ENCODE measurements around the gene GLT1D1. TPM values are rescaled to one million over a fixed set of nuclear protein-coding genes. Genes with fewer than 3 reads are reported as not detected.
"Not testable (repeated sequence)": the region's sequence is repeated elsewhere in the genome, so short reads cannot be mapped to it uniquely, and the experiment has no call there.

The GLT1D1 gene
- total RNA-seq, 1 donor from 2014 or later: 0.44 TPM

- Mint-ChIP-seq H3K4me3 (ENCODE audit: unreplicated experiment) (no peak overlapping the region), H3K36me3 (ENCODE audit: low read depth, unreplicated experiment) (no peaks in the 10 kb centered on the region)
- no peak for TF ChIP-seq CTCF (IDR thresholded peaks at IDR 0.05; ENCODE audit: unreplicated experiment)
Measured at GRCh38 chr12:128827724-128828123, 25.6 kb upstream of the GLT1D1 start.

GRCh38 chr12:128829861-128830504 is 23.3 kb upstream of the GLT1D1 start:
- DNase-seq (ENCODE audit: low spot score): no peak
- Mint-ChIP-seq H3K27ac (ENCODE audit: unreplicated experiment) (no peak overlapping the region), H3K36me3 (ENCODE audit: low read depth, unreplicated experiment) (no peaks in the 10 kb centered on the region), H3K9me3 (ENCODE audit: unreplicated experiment) (peaks cover 13% of the 10 kb centered on the region), H3K4me3 (ENCODE audit: unreplicated experiment) (no peak overlapping the region), H3K4me1 (ENCODE audit: unreplicated experiment) (no peaks in the 10 kb centered on the region), H3K27me3 (ENCODE audit: unreplicated experiment) (no peaks in the 10 kb centered on the region)
- TF ChIP-seq CTCF (IDR thresholded peaks at IDR 0.05; ENCODE audit: unreplicated experiment): no peak

More at GRCh38 chr12:128827724-128828123, 25.6 kb upstream of the GLT1D1 start:
- H3K27me3 Mint-ChIP-seq (ENCODE audit: unreplicated experiment): no peaks in the 10 kb centered on the region
- H3K9me3 Mint-ChIP-seq (ENCODE audit: unreplicated experiment): peaks cover 18% of the 10 kb centered on the region
- no peak for DNase-seq (ENCODE audit: low spot score)
- H3K27ac Mint-ChIP-seq (ENCODE audit: unreplicated experiment): no peak overlapping the region
- no peaks in the 10 kb centered on the region for H3K4me1 Mint-ChIP-seq (ENCODE audit: unreplicated experiment)

- Mint-ChIP-seq H3K4me1 (ENCODE audit: unreplicated experiment) (no peaks in the 10 kb centered on the region), H3K27ac (ENCODE audit: unreplicated experiment) (no peak overlapping the region), H3K9me3 (ENCODE audit: unreplicated experiment) (peaks cover 12% of the 10 kb centered on the region), H3K36me3 (ENCODE audit: low read depth, unreplicated experiment) (no peaks in the 10 kb centered on the region), H3K27me3 (ENCODE audit: unreplicated experiment) (no peaks in the 10 kb centered on the region), H3K4me3 (ENCODE audit: unreplicated experiment) (no peak overlapping the region)
- no peak for TF ChIP-seq CTCF (IDR thresholded peaks at IDR 0.05; ENCODE audit: unreplicated experiment)
- no peak for DNase-seq (ENCODE audit: low spot score)
Measured at GRCh38 chr12:128830505-128830893, 22.8 kb upstream of the GLT1D1 start.

- peaks cover 10% of the 10 kb centered on the region for H3K9me3 Mint-ChIP-seq (ENCODE audit: unreplicated experiment)
- DNase-seq (ENCODE audit: low spot score): no peak
- H3K4me3 Mint-ChIP-seq (ENCODE audit: unreplicated experiment): no peak overlapping the region
- TF ChIP-seq CTCF (IDR thresholded peaks at IDR 0.05; ENCODE audit: unreplicated experiment): no peak
- no peaks in the 10 kb centered on the region for H3K4me1 Mint-ChIP-seq (ENCODE audit: unreplicated experiment)
- H3K27me3 Mint-ChIP-seq (ENCODE audit: unreplicated experiment): no peaks in the 10 kb centered on the region
- no peak overlapping the region for H3K27ac Mint-ChIP-seq (ENCODE audit: unreplicated experiment)
- H3K36me3 Mint-ChIP-seq (ENCODE audit: low read depth, unreplicated experiment): no peaks in the 10 kb centered on the region
Measured at GRCh38 chr12:128833418-128833817, 19.9 kb upstream of the GLT1D1 start.

- H3K27ac Mint-ChIP-seq (ENCODE audit: unreplicated experiment); DNase-seq (ENCODE audit: low spot score); H3K27me3 Mint-ChIP-seq (ENCODE audit: unreplicated experiment); H3K4me3 Mint-ChIP-seq (ENCODE audit: unreplicated experiment); H3K4me1 Mint-ChIP-seq (ENCODE audit: unreplicated experiment); H3K36me3 Mint-ChIP-seq (ENCODE audit: low read depth, unreplicated experiment): not testable (repeated sequence)
- peaks cover 19% of the 10 kb centered on the region for H3K9me3 Mint-ChIP-seq (ENCODE audit: unreplicated experiment)
Measured at GRCh38 chr12:128839885-128840284, 13.4 kb upstream of the GLT1D1 start.
